HEK293 (cell line): ENCODE measurements around the gene KRTAP5-11.
"Not testable (repeated sequence)": the region's sequence is repeated elsewhere in the genome, so short reads cannot be mapped to it uniquely, and the experiment has no call there.

Source experiments
- CTCF ChIA-PET: fragments of 350-600 bp; formaldehyde crosslinking; extraction: SDS; loops from one replicate; lab custom pipeline; 2021; ENCODE audit warnings: antibody characterized with exemption; lab: Yijun Ruan, JAX
- POLR2A ChIA-PET: fragments of 300-600 bp; formaldehyde crosslinking; extraction: SDS; loops from one replicate; lab custom pipeline; 2020; ENCODE audit warnings: antibody characterized with exemption, inconsistent platforms; lab: Yijun Ruan, JAX
- H3K27ac ChIP-seq: fragments of 200-500 bp; sonication (Bioruptor generic); 2 replicates; pipeline ENCODE4 v1.5.1; 2014; ENCODE audit warnings: low read depth, low read length, control low read depth, inconsistent platforms; ENCODE audit errors: extremely low read depth
- H3K36me3 ChIP-seq, 2 experiments: fragments of 200-500 bp in 1 of 2; sonication (Bioruptor generic) in 1 of 2; 1 replicate in 1 of 2; 2 replicates in 1 of 2; pipeline ENCODE4 v1.5.1; 2014 to 2017; ENCODE audit warnings: inconsistent platforms in 2 of 2, low read length in 2 of 2; ENCODE audit not compliant: control insufficient read depth in 2 of 2, insufficient read depth in 1 of 2
- H3K4me1 ChIP-seq: fragments of 200-500 bp; sonication (Bioruptor generic); 2 replicates; pipeline ENCODE4 v1.5.1; 2014; ENCODE audit warnings: mild to moderate bottlenecking, low read length, inconsistent platforms; ENCODE audit not compliant: control insufficient read depth, insufficient read depth
- H3K4me3 ChIP-seq: 2 replicates; pipeline ENCODE4 v1.5.1; 2011; ENCODE audit warnings: low read depth, mild to moderate bottlenecking, control low read depth, low read length, moderate library complexity
- H3K9me3 ChIP-seq: fragments of 200-500 bp; sonication (Bioruptor generic); 2 replicates; pipeline ENCODE4 v1.5.1; 2014; ENCODE audit warnings: low read depth, low read length, inconsistent platforms; ENCODE audit not compliant: control insufficient read depth, insufficient read depth
- EGR2 ChIP-seq: fragments of 450-650 bp; formaldehyde crosslinking; IDR thresholded peaks from 2 replicates; pipeline ENCODE4 v1.5.1; 2016; ENCODE audit warnings: low read depth, missing biosample characterization, missing genetic modification characterization
- SETDB1 ChIP-seq: IDR thresholded peaks from one replicate; pipeline ENCODE4 v1.6.1; 2017; ENCODE audit warnings: mild to moderate bottlenecking, low read length, moderate library complexity, mixed read lengths; ENCODE audit not compliant: insufficient read length
- ZBTB6 ChIP-seq: fragments of 450-650 bp; formaldehyde crosslinking; IDR thresholded peaks from 2 replicates; pipeline ENCODE4 v1.5.1; 2017; ENCODE audit warnings: missing biosample characterization, missing genetic modification characterization
- ZFP37 ChIP-seq: fragments of 450-650 bp; formaldehyde crosslinking; IDR thresholded peaks from 2 replicates; pipeline ENCODE4 v1.5.1; 2016; ENCODE audit warnings: missing biosample characterization, missing genetic modification characterization
- ZNF223 ChIP-seq: fragments of 450-650 bp; formaldehyde crosslinking; IDR thresholded peaks from 2 replicates; pipeline ENCODE4 v1.5.1; 2016; ENCODE audit warnings: missing biosample characterization, missing genetic modification characterization
- ZNF324 ChIP-seq: fragments of 450-650 bp; formaldehyde crosslinking; IDR thresholded peaks from 2 replicates; pipeline ENCODE4 v1.5.1; 2016; ENCODE audit warnings: missing biosample characterization, missing genetic modification characterization
- ZNF518A ChIP-seq: fragments of 450-650 bp; formaldehyde crosslinking; conservative IDR thresholded peaks from 2 replicates; pipeline ENCODE4 v1.5.1; 2016; ENCODE audit warnings: low read depth, missing biosample characterization, missing genetic modification characterization
- ZNF596 ChIP-seq: fragments of 450-650 bp; IDR thresholded peaks from 2 replicates; pipeline ENCODE4 v1.5.0; 2018; ENCODE audit warnings: missing biosample characterization, mild to moderate bottlenecking, missing genetic modification characterization, moderate library complexity
- ZNF670 ChIP-seq: fragments of 450-650 bp; formaldehyde crosslinking; IDR thresholded peaks from 2 replicates; pipeline ENCODE4 v1.5.1; 2016; ENCODE audit warnings: missing biosample characterization, missing genetic modification characterization, low read depth
- ZNF76 ChIP-seq: fragments of 450-650 bp; formaldehyde crosslinking; IDR thresholded peaks from 2 replicates; pipeline ENCODE4; 2016; ENCODE audit warnings: low read depth, missing biosample characterization, missing genetic modification characterization, borderline replicate concordance
- TF ChIP-seq, protein P1 (sequence below): fragments of 450-650 bp; formaldehyde crosslinking; IDR thresholded peaks from 2 replicates; pipeline ENCODE4 v1.5.1; 2016; ENCODE audit warnings: missing biosample characterization, missing genetic modification characterization

Gene KRTAP5-11

GRCh38 chr11:71580057-71581003 lies 2.3 kb downstream of the KRTAP5-11 start (continued):
- no peak for TF ChIP-seq ZNF518A (tag by site-specific recombination)
- TF ChIP-seq SETDB1 = no peak
- no peak for TF ChIP-seq ZNF670 (tag by site-specific recombination)
- TF ChIP-seq ZNF223 = no peak
- TF ChIP-seq, protein P1, sequence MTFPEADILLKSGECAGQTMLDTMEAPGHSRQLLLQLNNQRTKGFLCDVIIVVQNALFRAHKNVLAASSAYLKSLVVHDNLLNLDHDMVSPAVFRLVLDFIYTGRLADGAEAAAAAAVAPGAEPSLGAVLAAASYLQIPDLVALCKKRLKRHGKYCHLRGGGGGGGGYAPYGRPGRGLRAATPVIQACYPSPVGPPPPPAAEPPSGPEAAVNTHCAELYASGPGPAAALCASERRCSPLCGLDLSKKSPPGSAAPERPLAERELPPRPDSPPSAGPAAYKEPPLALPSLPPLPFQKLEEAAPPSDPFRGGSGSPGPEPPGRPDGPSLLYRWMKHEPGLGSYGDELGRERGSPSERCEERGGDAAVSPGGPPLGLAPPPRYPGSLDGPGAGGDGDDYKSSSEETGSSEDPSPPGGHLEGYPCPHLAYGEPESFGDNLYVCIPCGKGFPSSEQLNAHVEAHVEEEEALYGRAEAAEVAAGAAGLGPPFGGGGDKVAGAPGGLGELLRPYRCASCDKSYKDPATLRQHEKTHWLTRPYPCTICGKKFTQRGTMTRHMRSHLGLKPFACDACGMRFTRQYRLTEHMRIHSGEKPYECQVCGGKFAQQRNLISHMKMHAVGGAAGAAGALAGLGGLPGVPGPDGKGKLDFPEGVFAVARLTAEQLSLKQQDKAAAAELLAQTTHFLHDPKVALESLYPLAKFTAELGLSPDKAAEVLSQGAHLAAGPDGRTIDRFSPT (tag by site-specific recombination) = no peak
- TF ChIP-seq ZNF76 = no peak
- no peak for TF ChIP-seq ZFP37
- no peak for TF ChIP-seq EGR2
- no peak for TF ChIP-seq ZNF596

DNA sequence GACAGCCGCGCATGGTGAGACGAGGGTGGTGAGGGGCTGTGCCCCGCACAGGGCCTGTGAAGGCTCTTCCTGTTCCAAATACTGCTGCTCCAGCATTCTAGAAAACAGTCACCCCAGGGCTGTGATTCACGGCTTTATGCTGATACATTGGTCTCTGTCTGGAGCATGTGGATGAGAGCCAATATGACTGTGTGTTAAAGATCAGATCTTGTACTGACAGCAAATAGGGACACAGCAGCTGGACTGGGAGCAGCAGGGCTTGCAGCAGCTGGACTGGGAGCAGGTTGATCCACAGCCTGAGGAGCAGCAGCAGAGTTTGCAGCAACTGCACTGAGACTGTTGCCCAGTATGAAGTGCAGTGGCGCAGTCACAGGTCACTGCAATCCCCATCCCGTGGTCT lies 3.2 kb downstream of the KRTAP5-11 start:
- H3K4me1 ChIP-seq, H3K27ac ChIP-seq, H3K9me3 ChIP-seq, H3K4me3 ChIP-seq, H3K36me3 ChIP-seq: not testable (repeated sequence)
- ChIA-PET CTCF (interaction anchor here (0.6 to 1.8 kb wide), 15 partner anchors 8 to 1080 kb away, joined by 3 to 5 read pairs (median 3); no protein-coding TSS in a partner anchor), POLR2A (interaction anchor here (0.7 to 1.0 kb wide), 2 partner anchors 11 to 127 kb away, joined by 3 to 4 read pairs; partner anchors contain the start of gene NADSYN1)

DNA sequence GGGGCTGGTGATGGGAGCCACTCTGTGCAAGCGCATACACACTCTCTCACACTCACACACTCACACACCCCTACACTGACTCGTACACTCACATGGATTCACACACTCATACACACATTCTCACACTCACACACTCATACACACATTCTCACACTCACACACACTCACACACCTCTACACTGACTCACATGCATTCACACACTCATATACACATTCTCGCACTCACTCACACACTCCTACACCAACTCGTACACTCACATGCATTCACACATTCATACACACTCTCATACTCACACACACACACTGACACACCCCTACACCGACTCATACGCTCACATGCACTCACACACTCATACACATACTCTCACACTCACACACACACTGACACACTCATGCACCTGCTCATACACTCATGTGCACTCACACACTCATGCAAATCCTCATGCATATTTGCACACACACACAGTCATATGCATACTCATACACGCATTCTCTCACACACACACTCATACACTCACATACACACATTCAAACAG lies 5.1 kb downstream of the KRTAP5-11 start:
- CTCF ChIA-PET = no interaction called here
- Histone ChIP-seq H3K4me3 (no peak overlapping the region), H3K9me3 (no peaks in the 10 kb centered on the region), H3K4me1 (no peaks in the 10 kb centered on the region), H3K36me3 (no peaks in the 10 kb centered on the region)
- TF ChIP-seq ZNF324 (tag by site-specific recombination) = no peak
- TF ChIP-seq ZBTB6 (tag by site-specific recombination) = no peak
- TF ChIP-seq, all 188 proteins: peak for 0
- no peak overlapping the region for H3K27ac ChIP-seq
- POLR2A ChIA-PET = no interaction called here

- H3K4me3 ChIP-seq, H3K27ac ChIP-seq, H3K36me3 ChIP-seq, H3K4me1 ChIP-seq, POLR2A ChIA-PET, H3K9me3 ChIP-seq: not testable (repeated sequence)
- CTCF ChIA-PET = interaction anchor here (0.5 to 0.6 kb wide), 2 partner anchors 614 to 833 kb away, joined by 3 to 5 read pairs; no protein-coding TSS in a partner anchor
Measured at GRCh38 chr11:71576688-71577465, 5.8 kb downstream of the KRTAP5-11 start.
